H1 (cell line): ENCODE results near the gene POTEJ. TPM values are rescaled to one million over a fixed set of nuclear protein-coding genes. Genes with fewer than 3 reads are reported as not detected.
"Not testable (repeated sequence)": the region's sequence is repeated elsewhere in the genome, so short reads cannot be mapped to it uniquely, and the experiment has no call there.

Experiments
- CTCF ChIA-PET: fragments of 300-600 bp; sonication (Branson Sonifier 250); formaldehyde crosslinking; loops from one replicate; lab custom pipeline; 2021; ENCODE audit not compliant: partially characterized antibody; lab: Charles Lee
- POLR2A ChIA-PET: fragments of 300-600 bp; sonication (Branson Sonifier 250); formaldehyde crosslinking; loops from one replicate; lab custom pipeline; 2021; ENCODE audit warnings: inconsistent platforms; ENCODE audit not compliant: partially characterized antibody; lab: Charles Lee
- DNase-seq, 2 experiments: peaks; one replicate each; pipeline versions ENCODE4 v3.0.0 to v3.0.0-alpha.2; 2010 to 2022; ENCODE audit warnings: low spot score in 2 of 2, low read depth in 1 of 2, mixed read lengths in 1 of 2
- FAIRE-seq: peaks from 2 replicates; lab custom pipeline; 2011; peaks lifted over from hg19 to GRCh38; lab: Jason Lieb, UNC
- H2AFZ ChIP-seq: 2 replicates; pipeline ENCODE4 v1.8.1; 2012; ENCODE audit warnings: low read length, inconsistent platforms
- H2AK5ac ChIP-seq: 2 replicates; pipeline ENCODE4 v1.6.1; 2013; ENCODE audit warnings: low read depth, low read length
- H2BK120ac ChIP-seq: replicated peaks from 2 replicates; pipeline ENCODE3; 2013; ENCODE audit warnings: low read depth, low read length, inconsistent platforms
- H2BK12ac ChIP-seq: 2 replicates; pipeline ENCODE4 v1.6.1; 2013; ENCODE audit warnings: low read depth, low read length
- H2BK15ac ChIP-seq: 2 replicates; pipeline ENCODE4 v1.6.1; 2013; ENCODE audit warnings: low read length
- H2BK20ac ChIP-seq: 2 replicates; pipeline ENCODE4 v1.6.1; 2013; ENCODE audit warnings: low read length
- H2BK5ac ChIP-seq: 2 replicates; pipeline ENCODE4 v1.6.1; 2013; ENCODE audit warnings: low read depth, low read length
- H3K14ac ChIP-seq: 2 replicates; pipeline ENCODE4 v1.6.1; 2013; ENCODE audit warnings: inconsistent platforms; ENCODE audit not compliant: insufficient read length
- H3K18ac ChIP-seq: 2 replicates; pipeline ENCODE4 v1.6.1; 2013; ENCODE audit warnings: low read length; ENCODE audit errors: extremely low read depth
- H3K23ac ChIP-seq: 2 replicates; pipeline ENCODE4 v1.6.1; 2013; ENCODE audit warnings: inconsistent platforms; ENCODE audit not compliant: insufficient read length
- H3K23me2 ChIP-seq: 2 replicates; pipeline ENCODE4 v1.6.1; 2013; ENCODE audit warnings: low read depth, low read length
- H3K27ac ChIP-seq: 2 replicates; pipeline ENCODE4 v1.6.1; 2011; ENCODE audit warnings: low read depth, low read length, inconsistent platforms
- H3K27me3 ChIP-seq, 4 experiments: replicated peaks in 1 of 4; 1 replicate in 1 of 4; 2 replicates in 3 of 4; pipeline versions ENCODE4 v1.6.1 to v1.8.1; 2011 to 2013; ENCODE audit warnings: low read length in 3 of 4, mild to moderate bottlenecking in 3 of 4, inconsistent platforms in 2 of 4, mixed read lengths in 2 of 4, moderate library complexity in 1 of 4; ENCODE audit not compliant: control insufficient read depth in 3 of 4, insufficient read depth in 3 of 4; ENCODE audit errors: extremely low read depth in 1 of 4
- H3K36me3 ChIP-seq, 4 experiments: 2 replicates each; pipeline versions ENCODE4 v1.6.1 to v1.8.1; 2011 to 2013; ENCODE audit warnings: mild to moderate bottlenecking in 4 of 4, low read length in 3 of 4, moderate library complexity in 2 of 4, control low read depth in 1 of 4, inconsistent platforms in 1 of 4; ENCODE audit not compliant: insufficient read depth in 4 of 4, control insufficient read depth in 2 of 4
- H3K4ac ChIP-seq: replicated peaks from 2 replicates; pipeline ENCODE3; 2013; ENCODE audit warnings: low read length, low read depth, mixed read lengths, inconsistent platforms; ENCODE audit not compliant: insufficient read length
- H3K4me1 ChIP-seq, 4 experiments: replicated peaks in 1 of 4; 1 replicate in 1 of 4; 2 replicates in 3 of 4; pipeline versions ENCODE4 v1.6.1 to v1.8.1; 2011 to 2013; ENCODE audit warnings: low read length in 3 of 4, inconsistent platforms in 2 of 4, mixed read lengths in 1 of 4; ENCODE audit not compliant: insufficient read depth in 4 of 4, control insufficient read depth in 3 of 4
- H3K4me2 ChIP-seq, 2 experiments: 2 replicates each; pipeline versions ENCODE4 v1.6.1 to v1.8.1; 2011 to 2013; ENCODE audit warnings: low read depth in 2 of 2, low read length in 2 of 2, control low read depth in 1 of 2, inconsistent platforms in 1 of 2, mild to moderate bottlenecking in 1 of 2; ENCODE audit not compliant: insufficient read depth in 1 of 2
- H3K4me3 ChIP-seq, 4 experiments: fragments of 200-600, 300-600 bp in 1 of 4; sonication (generic), shearing (Covaris generic), sonication (Bioruptor Twin) in 1 of 4; 2 replicates each; pipeline versions ENCODE4 v1.5.1 to v1.8.1; 2011 to 2016; ENCODE audit warnings: low read length in 4 of 4, low read depth in 3 of 4, control low read depth in 2 of 4, inconsistent platforms in 2 of 4, mild to moderate bottlenecking in 2 of 4, mixed read lengths in 1 of 4, moderate library complexity in 1 of 4; ENCODE audit not compliant: insufficient read depth in 2 of 4; ENCODE audit errors: extremely low read depth in 1 of 4
- H3K56ac ChIP-seq: replicated peaks from 2 replicates; pipeline ENCODE3; 2013; ENCODE audit warnings: low read depth, mild to moderate bottlenecking, mixed read lengths, low read length, inconsistent platforms; ENCODE audit not compliant: insufficient read length
- H3K79me1 ChIP-seq: 2 replicates; pipeline ENCODE4 v1.6.1; 2013; ENCODE audit warnings: low read depth, low read length, control low read depth
- H3K79me2 ChIP-seq, 2 experiments: 2 replicates each; pipeline versions ENCODE4 v1.6.1 to v1.8.1; 2012 to 2013; ENCODE audit warnings: low read length in 2 of 2, mild to moderate bottlenecking in 2 of 2, inconsistent platforms in 1 of 2; ENCODE audit not compliant: insufficient read depth in 2 of 2, control insufficient read depth in 1 of 2
- H3K9ac ChIP-seq, 4 experiments: replicated peaks in 1 of 4; 1 replicate in 1 of 4; 2 replicates in 3 of 4; pipeline versions ENCODE4 v1.6.1 to v1.8.1; 2011 to 2013; ENCODE audit warnings: low read depth in 3 of 4, low read length in 3 of 4, control low read depth in 2 of 4, mild to moderate bottlenecking in 2 of 4, moderate library complexity in 2 of 4, inconsistent platforms in 1 of 4; ENCODE audit errors: extremely low read depth in 1 of 4
- H3K9me3 ChIP-seq, 2 experiments: 2 replicates each; pipeline versions ENCODE4 v1.6.1 to v1.8.1; 2012 to 2013; ENCODE audit warnings: mild to moderate bottlenecking in 2 of 2, moderate library complexity in 2 of 2, control low read depth in 1 of 2, inconsistent platforms in 1 of 2, low read depth in 1 of 2, low read length in 1 of 2, mixed read lengths in 1 of 2; ENCODE audit not compliant: insufficient read depth in 2 of 2
- H4K20me1 ChIP-seq, 2 experiments: replicated peaks in 1 of 2; 2 replicates each; pipeline versions ENCODE3 to v1.8.1; 2011 to 2013; ENCODE audit warnings: inconsistent platforms in 2 of 2, low read length in 2 of 2, mild to moderate bottlenecking in 1 of 2; ENCODE audit not compliant: insufficient read depth in 2 of 2, control insufficient read depth in 1 of 2
- H4K5ac ChIP-seq: 2 replicates; pipeline ENCODE4 v1.6.1; 2013; ENCODE audit warnings: low read length, low read depth, mixed read lengths, inconsistent platforms; ENCODE audit not compliant: insufficient read length
- H4K8ac ChIP-seq: 2 replicates; pipeline ENCODE4 v1.8.0; 2013; ENCODE audit warnings: mild to moderate bottlenecking, moderate library complexity, low read length, inconsistent platforms; ENCODE audit not compliant: insufficient read depth; ENCODE audit errors: extremely low read depth
- H4K91ac ChIP-seq: replicated peaks from 2 replicates; pipeline ENCODE3; 2013; ENCODE audit warnings: low read length, mixed read lengths, inconsistent platforms; ENCODE audit not compliant: insufficient read length
- RAD21 ChIP-seq, 2 experiments: IDR thresholded peaks in 1 of 2; conservative IDR thresholded peaks in 1 of 2; 2 replicates each; pipeline ENCODE4 v1.6.1; 2011; ENCODE audit warnings: low read depth in 2 of 2, low read length in 2 of 2, improper control_type of control experiment in 1 of 2, inconsistent platforms in 1 of 2, mild to moderate bottlenecking in 1 of 2, moderate library complexity in 1 of 2
- WGBS, 2 experiments: shearing (Covaris generic) in 1 of 2; methylation state at CpG; one replicate each; pipeline versions ENCODE4 v1.1.6 to v1.1.7; 2013 to 2015; ENCODE audit warnings: low lambda C conversion rate in 2 of 2, mixed read lengths in 2 of 2, inconsistent platforms in 1 of 2, low coverage in 1 of 2, missing lambda C conversion rate in 1 of 2; ENCODE audit not compliant: insufficient replicate concordance in 2 of 2, insufficient coverage in 1 of 2, insufficient read length in 1 of 2; ENCODE audit errors: extremely low coverage in 1 of 2, missing lambda C conversion rate in 1 of 2; 5-methylcytosine and 5-hydroxymethylcytosine counted together
- polyA plus RNA-seq, 7 experiments: library from polyadenylated mRNA; depleted of rRNA in 3 of 7; stranded (reverse) in 5 of 7; unstranded in 2 of 7; fragments of >200 nt in 5 of 7; fragments of 200-250 nt in 2 of 7; gene quantifications; 1 replicate in 5 of 7; 2 replicates in 1 of 7; 4 replicates in 1 of 7; pipeline versions ENCODE4 v1.2.1 to v1.2.3, GENCODE V29; 2011 to 2013; ENCODE audit warnings: missing spikeins in 2 of 7, mixed read lengths in 2 of 7
- total RNA-seq: library from RNA; stranded (reverse); fragmentation: NEBNext Ultra II Directional; extraction: Animal tissue kit (Norgen Biotek cat#: 25700); gene quantifications from 2 replicates; pipeline ENCODE4 v1.2.1, GENCODE V29; 2021
- TF ChIP-seq, protein P1 (sequence below), 3 experiments: IDR thresholded peaks; 1 replicate in 2 of 3; 2 replicates in 1 of 3; pipeline versions ENCODE4 v1.5.1 to v1.6.1; 2011; ENCODE audit warnings: low read length in 3 of 3, mild to moderate bottlenecking in 3 of 3, inconsistent platforms in 2 of 3, low read depth in 1 of 3, moderate library complexity in 1 of 3; ENCODE audit not compliant: insufficient read depth in 1 of 3; ENCODE audit errors: control extremely low read depth in 1 of 3

POTEJ gene
- total and polyA plus RNA-seq, 2 of the 8 experiments (the other 6 are each of a cell fraction or from before 2014, with no cell fraction given) = not detected

DNA sequence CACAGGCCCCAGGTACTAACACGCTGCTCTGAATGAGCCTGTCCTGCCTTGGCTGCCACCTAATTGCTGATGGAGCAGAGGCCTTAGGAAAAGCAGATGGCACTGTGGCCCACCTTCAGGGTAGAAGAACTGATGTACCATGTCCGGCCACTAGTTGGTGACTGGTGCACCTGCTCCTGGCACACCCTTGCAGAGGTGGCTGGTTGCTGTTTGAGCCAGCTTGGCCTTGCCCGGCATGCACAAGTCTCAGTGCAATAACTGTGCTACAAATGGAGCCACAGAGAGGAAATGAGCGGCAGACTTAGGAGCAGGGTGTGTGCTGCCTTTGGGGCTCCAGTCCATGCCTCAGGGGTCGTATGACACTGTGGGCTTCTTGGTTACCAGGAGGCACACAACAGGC lies 54.4 kb downstream of the POTEJ start:
- DNase-seq, POLR2A ChIA-PET, H3K4me2 ChIP-seq: not testable (repeated sequence)

More for the DNA sequence above, 54.4 kb downstream of the POTEJ start:
- not testable (repeated sequence) for H3K9ac ChIP-seq, H3K14ac ChIP-seq, H4K20me1 ChIP-seq, H3K79me1 ChIP-seq, FAIRE-seq, H3K18ac ChIP-seq, H2AK5ac ChIP-seq, H2BK20ac ChIP-seq, H3K23ac ChIP-seq, H4K8ac ChIP-seq, H4K91ac ChIP-seq, H3K23me2 ChIP-seq, H3K36me3 ChIP-seq, H2AFZ ChIP-seq, H3K79me2 ChIP-seq, H2BK15ac ChIP-seq, H3K27ac ChIP-seq, H4K5ac ChIP-seq, H3K9me3 ChIP-seq, H3K4ac ChIP-seq, H2BK120ac ChIP-seq, H2BK12ac ChIP-seq, H2BK5ac ChIP-seq, H3K27me3 ChIP-seq, H3K56ac ChIP-seq, H3K4me3 ChIP-seq, H3K4me1 ChIP-seq
- CTCF ChIA-PET = interaction anchor here (1.2 kb wide), 1 partner anchor 119 kb away, joined by 3 read pairs; no protein-coding TSS in a partner anchor
- 66% methylated on average over 5 of the region's 5 CpGs; no CpG with 5 or more reads in 1 of the 2 experiments for WGBS, 2 experiments
- TF ChIP-seq, protein P1, sequence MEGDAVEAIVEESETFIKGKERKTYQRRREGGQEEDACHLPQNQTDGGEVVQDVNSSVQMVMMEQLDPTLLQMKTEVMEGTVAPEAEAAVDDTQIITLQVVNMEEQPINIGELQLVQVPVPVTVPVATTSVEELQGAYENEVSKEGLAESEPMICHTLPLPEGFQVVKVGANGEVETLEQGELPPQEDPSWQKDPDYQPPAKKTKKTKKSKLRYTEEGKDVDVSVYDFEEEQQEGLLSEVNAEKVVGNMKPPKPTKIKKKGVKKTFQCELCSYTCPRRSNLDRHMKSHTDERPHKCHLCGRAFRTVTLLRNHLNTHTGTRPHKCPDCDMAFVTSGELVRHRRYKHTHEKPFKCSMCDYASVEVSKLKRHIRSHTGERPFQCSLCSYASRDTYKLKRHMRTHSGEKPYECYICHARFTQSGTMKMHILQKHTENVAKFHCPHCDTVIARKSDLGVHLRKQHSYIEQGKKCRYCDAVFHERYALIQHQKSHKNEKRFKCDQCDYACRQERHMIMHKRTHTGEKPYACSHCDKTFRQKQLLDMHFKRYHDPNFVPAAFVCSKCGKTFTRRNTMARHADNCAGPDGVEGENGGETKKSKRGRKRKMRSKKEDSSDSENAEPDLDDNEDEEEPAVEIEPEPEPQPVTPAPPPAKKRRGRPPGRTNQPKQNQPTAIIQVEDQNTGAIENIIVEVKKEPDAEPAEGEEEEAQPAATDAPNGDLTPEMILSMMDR (IDR thresholded peaks at IDR 0.05; ENCODE audit: control extremely low read depth in 1 of 3, insufficient read depth in 1 of 3, low read depth in 1 of 3, low read length in 3 of 3) = peak in 1 of 3 experiments; percentile 9; a peak in 1 of 4 replicates
- TF ChIP-seq RAD21 (IDR thresholded peaks at IDR 0.05 in 1 of 2, conservative IDR thresholded peaks at IDR 0.05 in 1 of 2; ENCODE audit: low read depth in 2 of 2, low read length in 2 of 2) = 0 out of 4 replicates have a peak, but pooled peaks of 1 of the 2 experiments have one; percentile 3
